ENCODE data around the gene ANKRD37.

Gene ANKRD37

DNA sequence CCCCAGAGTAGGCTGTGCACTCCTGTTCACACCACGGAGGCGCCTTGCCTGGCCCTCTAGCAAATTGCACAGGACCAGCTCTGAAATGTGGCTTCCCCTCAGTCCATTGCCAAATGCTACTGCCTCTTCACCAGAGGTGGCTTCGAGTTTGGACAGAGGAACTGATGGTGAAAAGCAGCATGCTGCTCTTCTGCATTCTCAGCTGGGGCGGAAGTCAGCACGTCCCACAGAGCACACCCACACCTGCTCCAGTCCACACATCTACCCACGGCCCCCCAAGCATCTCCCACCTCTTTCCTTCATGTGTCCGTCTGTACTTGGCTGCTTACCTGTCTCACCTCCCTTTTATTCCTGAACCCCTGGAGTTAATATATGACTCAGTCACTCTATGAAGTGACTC, 44.4 kb upstream of the ANKRD37 start:
- Histone ChIP-seq H3K27me3 (ENCODE audit: low read length) (no peaks in the 10 kb centered on the region), H3K27ac (ENCODE audit: low read depth, low read length) (no peak overlapping the region), H3K9me3 (ENCODE audit: insufficient read depth, low read length) (no peaks in the 10 kb centered on the region), H3K79me2 (ENCODE audit: insufficient read depth, low read length) (no peaks in the 10 kb centered on the region), H3K4me2 (ENCODE audit: low read depth, low read length, poor library complexity, severe bottlenecking) (no peak overlapping the region), H3F3A (ENCODE audit: insufficient read depth) (no peaks in the 10 kb centered on the region), H4K20me1 (ENCODE audit: low read depth, low read length) (no peaks in the 10 kb centered on the region), H3K9me2 (replicated peaks; ENCODE audit: insufficient read depth, low read length) (no peaks in the 10 kb centered on the region), H3K36me3 (ENCODE audit: low read length) (peaks cover 5% of the 10 kb centered on the region; the same call in 1 of the 2 replicates), H3K4me3 (ENCODE audit: insufficient read depth, low read length, poor library complexity, severe bottlenecking) (no peak overlapping the region), H3K9ac (ENCODE audit: low read length) (no peak overlapping the region), H2AFZ (ENCODE audit: low read depth, low read length, severe bottlenecking) (no peak overlapping the region)
- no peak for TF ChIP-seq EZH2phosphoT487 (conservative IDR thresholded peaks at IDR 0.05; ENCODE audit: low read length)
- TF ChIP-seq, protein P1, sequence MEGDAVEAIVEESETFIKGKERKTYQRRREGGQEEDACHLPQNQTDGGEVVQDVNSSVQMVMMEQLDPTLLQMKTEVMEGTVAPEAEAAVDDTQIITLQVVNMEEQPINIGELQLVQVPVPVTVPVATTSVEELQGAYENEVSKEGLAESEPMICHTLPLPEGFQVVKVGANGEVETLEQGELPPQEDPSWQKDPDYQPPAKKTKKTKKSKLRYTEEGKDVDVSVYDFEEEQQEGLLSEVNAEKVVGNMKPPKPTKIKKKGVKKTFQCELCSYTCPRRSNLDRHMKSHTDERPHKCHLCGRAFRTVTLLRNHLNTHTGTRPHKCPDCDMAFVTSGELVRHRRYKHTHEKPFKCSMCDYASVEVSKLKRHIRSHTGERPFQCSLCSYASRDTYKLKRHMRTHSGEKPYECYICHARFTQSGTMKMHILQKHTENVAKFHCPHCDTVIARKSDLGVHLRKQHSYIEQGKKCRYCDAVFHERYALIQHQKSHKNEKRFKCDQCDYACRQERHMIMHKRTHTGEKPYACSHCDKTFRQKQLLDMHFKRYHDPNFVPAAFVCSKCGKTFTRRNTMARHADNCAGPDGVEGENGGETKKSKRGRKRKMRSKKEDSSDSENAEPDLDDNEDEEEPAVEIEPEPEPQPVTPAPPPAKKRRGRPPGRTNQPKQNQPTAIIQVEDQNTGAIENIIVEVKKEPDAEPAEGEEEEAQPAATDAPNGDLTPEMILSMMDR (IDR thresholded peaks at IDR 0.05; ENCODE audit: insufficient read depth, low read length, poor library complexity, severe bottlenecking): no peak

DNA sequence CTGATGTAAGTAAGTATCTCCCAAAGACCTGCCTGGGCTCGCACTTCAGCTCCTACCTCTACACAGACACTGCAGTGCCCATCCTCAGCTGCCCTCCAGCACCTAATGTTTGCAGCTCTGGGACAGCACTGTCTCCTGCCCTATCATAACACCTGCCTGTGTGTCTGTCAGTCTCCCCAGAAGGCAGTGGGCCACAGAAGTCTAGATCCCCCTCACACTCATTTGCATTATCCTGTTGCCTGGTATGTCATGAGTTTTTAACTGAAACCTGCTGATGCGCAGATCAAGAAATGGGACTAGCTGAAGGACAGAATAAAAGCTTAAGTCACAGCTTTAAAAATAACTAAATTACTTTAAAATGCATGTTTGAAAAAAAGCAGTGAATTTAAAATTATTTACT, 43.9 kb upstream of the ANKRD37 start:
- Histone ChIP-seq H3K27ac (ENCODE audit: low read depth, low read length) (no peak overlapping the region), H4K20me1 (ENCODE audit: low read depth, low read length) (no peaks in the 10 kb centered on the region), H3K9me2 (replicated peaks; ENCODE audit: insufficient read depth, low read length) (no peaks in the 10 kb centered on the region), H3K79me2 (ENCODE audit: insufficient read depth, low read length) (no peaks in the 10 kb centered on the region), H3K4me2 (ENCODE audit: low read depth, low read length, poor library complexity, severe bottlenecking) (no peak overlapping the region), H2AFZ (ENCODE audit: low read depth, low read length, severe bottlenecking) (no peak overlapping the region), H3K36me3 (ENCODE audit: low read length) (peaks cover 5% of the 10 kb centered on the region; the same call in 1 of the 2 replicates), H3K9ac (ENCODE audit: low read length) (no peak overlapping the region), H3K27me3 (ENCODE audit: low read length) (no peaks in the 10 kb centered on the region), H3K4me3 (ENCODE audit: insufficient read depth, low read length, poor library complexity, severe bottlenecking) (no peak overlapping the region), H3F3A (ENCODE audit: insufficient read depth) (no peaks in the 10 kb centered on the region), H3K9me3 (ENCODE audit: insufficient read depth, low read length) (no peaks in the 10 kb centered on the region)
- TF ChIP-seq, protein P1 (IDR thresholded peaks at IDR 0.05; ENCODE audit: insufficient read depth, low read length, poor library complexity, severe bottlenecking): no peak
- no peak for TF ChIP-seq EZH2phosphoT487 (conservative IDR thresholded peaks at IDR 0.05; ENCODE audit: low read length)

DNA sequence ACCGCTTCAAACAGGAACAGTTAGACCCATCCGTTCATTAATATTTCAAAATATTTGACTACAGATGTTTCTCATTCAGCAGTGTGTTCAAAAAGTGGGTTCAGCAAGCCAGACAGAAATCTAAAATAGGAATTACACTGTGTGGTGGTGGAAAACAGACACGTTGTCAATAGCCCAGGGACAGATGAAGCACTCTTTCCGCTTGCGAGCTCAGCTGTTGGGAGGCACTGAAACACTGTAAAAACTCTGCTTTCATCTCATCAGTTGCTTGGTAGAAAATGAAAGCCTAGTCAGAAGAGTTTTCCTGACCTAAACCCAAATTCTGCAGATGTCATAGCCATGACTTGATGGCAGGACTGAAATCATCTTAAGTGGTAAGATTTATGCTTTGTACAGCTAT, 39.4 kb upstream of the ANKRD37 start:
- H3K9ac ChIP-seq (ENCODE audit: low read length): no peak overlapping the region
- no peaks in the 10 kb centered on the region for H4K20me1 ChIP-seq (ENCODE audit: low read depth, low read length)
- no peak for TF ChIP-seq EZH2phosphoT487 (conservative IDR thresholded peaks at IDR 0.05; ENCODE audit: low read length)
- TF ChIP-seq, protein P1 (IDR thresholded peaks at IDR 0.05; ENCODE audit: insufficient read depth, low read length, poor library complexity, severe bottlenecking): no peak
- H3K27ac ChIP-seq (ENCODE audit: low read depth, low read length): no peak overlapping the region
- H3K4me3 ChIP-seq (ENCODE audit: insufficient read depth, low read length, poor library complexity, severe bottlenecking): no peak overlapping the region
- H3K9me2 ChIP-seq (replicated peaks; ENCODE audit: insufficient read depth, low read length): no peaks in the 10 kb centered on the region
- H3K79me2 ChIP-seq (ENCODE audit: insufficient read depth, low read length): no peaks in the 10 kb centered on the region
- H2AFZ ChIP-seq (ENCODE audit: low read depth, low read length, severe bottlenecking): no peak overlapping the region
- H3K9me3 ChIP-seq (ENCODE audit: insufficient read depth, low read length): no peaks in the 10 kb centered on the region
- H3K36me3 ChIP-seq (ENCODE audit: low read length): peaks cover 4% of the 10 kb centered on the region; the same call in 1 of the 2 replicates
- H3K4me2 ChIP-seq (ENCODE audit: low read depth, low read length, poor library complexity, severe bottlenecking): no peak overlapping the region
- 0 out of 2 replicates have a peak, but pooled peaks cover 3% of the 10 kb centered on the region for H3F3A ChIP-seq (ENCODE audit: insufficient read depth)
- no peaks in the 10 kb centered on the region for H3K27me3 ChIP-seq (ENCODE audit: low read length)
